ENCODE measurements around the gene MEIS2. TPM values are rescaled to one million over a fixed set of nuclear protein-coding genes. Genes with fewer than 3 reads are reported as not detected.

MEIS2 gene
- total and polyA plus RNA-seq, 2 experiments from 2014 or later: 0.27 TPM; not detected in 1

DNA sequence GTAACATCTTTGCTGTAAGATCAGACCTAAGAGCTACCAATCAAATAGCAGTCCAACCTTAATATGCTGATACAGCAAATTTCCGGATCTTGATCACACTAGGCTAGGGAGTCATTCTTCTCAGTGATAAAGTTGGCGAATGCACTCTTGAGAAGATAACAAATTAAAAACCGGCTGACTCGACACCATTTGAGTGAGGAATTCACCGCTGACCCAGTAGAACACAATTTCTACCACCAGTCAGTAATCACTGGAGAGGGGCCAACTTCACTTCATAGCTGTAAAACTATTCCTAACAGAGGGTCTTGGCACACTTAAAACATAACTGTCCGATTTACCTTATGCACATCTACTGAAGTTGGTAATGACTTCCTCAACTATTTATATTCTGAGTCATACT lies 47.2 kb downstream of the MEIS2 start:
- Mint-ChIP-seq H3K27me3 (ENCODE audit: insufficient read depth, low read depth, poor library complexity) (no peaks in the 10 kb centered on the region), H3K36me3 (ENCODE audit: low read depth) (no peaks in the 10 kb centered on the region), H3K9me3 (no peaks in the 10 kb centered on the region), H3K4me3 (no peak overlapping the region), H3K27ac (no peak overlapping the region), H3K4me1 (peaks cover 28% of the 10 kb centered on the region)
- H2AFZ ChIP-seq: no peak overlapping the region
- DNase-seq (ENCODE audit: low spot score): no peak
- no peak overlapping the region for H3K4me2 ChIP-seq
- no peak overlapping the region for H3K4me3 ChIP-seq
- no peaks in the 10 kb centered on the region for H3K36me3 ChIP-seq (ENCODE audit: insufficient read depth)
- no peak overlapping the region for H3K27ac ChIP-seq (ENCODE audit: low read depth)
- TF ChIP-seq JUNB (IDR thresholded peaks at IDR 0.05; ENCODE audit: unreplicated experiment): no peak
- no peaks in the 10 kb centered on the region for H3K27me3 ChIP-seq (ENCODE audit: insufficient read depth)
- no peaks in the 10 kb centered on the region for H3F3A ChIP-seq (replicated peaks; ENCODE audit: low read depth)
- ATAC-seq: no peak
- H3K79me2 ChIP-seq (replicated peaks; ENCODE audit: insufficient read depth): no peaks in the 10 kb centered on the region
- peaks cover 26% of the 10 kb centered on the region for H3K4me1 ChIP-seq (ENCODE audit: insufficient read depth)
- H4K20me1 ChIP-seq (replicated peaks; ENCODE audit: insufficient read depth): no peaks in the 10 kb centered on the region
- no peaks in the 10 kb centered on the region for H3K9me2 ChIP-seq (ENCODE audit: insufficient read depth)

DNA sequence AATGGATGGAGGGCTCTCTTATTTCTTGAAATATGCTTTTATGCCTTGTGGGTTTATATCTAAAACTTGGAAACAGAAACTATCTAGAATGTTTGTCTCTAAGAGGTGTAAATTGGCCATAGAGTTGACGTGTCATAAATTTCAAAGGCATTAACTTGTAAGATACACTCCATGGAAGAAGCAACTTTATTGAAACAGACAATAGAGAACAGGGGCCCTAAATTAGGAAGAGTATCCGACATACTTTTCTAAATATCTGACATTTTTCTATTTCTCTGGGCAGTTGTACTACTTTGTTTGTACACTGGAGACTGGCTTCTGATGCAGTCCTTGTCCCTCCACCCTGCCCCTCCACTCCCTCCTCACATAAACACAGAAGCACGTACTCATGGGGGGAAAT lies 50.0 kb downstream of the MEIS2 start:
- H3K9me2 ChIP-seq (ENCODE audit: insufficient read depth): no peaks in the 10 kb centered on the region

DNA sequence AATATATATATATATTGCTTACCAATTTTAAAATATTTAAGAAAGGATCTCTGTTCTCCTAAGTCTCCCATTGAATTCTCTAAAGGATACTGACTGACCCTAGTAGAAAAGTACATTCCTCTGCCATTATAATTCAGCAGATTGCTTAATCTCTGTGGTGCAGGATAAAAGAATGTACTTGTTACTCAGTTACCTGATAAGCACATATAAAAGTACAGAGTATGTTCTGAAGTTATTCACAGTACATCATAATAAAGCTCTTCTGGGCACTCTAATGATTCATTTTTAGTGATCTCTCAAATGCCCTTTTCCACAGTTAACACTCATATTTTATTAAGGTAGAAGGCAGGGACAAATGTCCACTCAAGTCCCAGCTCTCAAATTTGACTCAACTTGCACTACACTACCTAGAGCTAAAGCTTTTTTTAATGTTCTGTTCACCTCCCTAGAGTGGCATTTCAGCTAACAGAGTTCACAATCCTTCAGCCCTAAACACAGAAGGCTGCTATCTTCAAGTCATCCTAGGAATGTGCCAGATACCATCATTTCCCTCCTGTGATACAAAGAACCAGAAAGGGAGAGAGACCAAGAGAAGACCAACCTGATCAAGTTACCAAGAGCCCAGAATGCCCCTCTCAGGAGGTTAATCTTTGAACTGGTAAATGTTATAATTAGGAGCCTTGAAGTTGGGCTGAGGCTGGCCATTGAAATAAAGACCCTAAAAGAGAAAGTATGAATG lies 53.3 kb downstream of the MEIS2 start:
- peaks cover 5% of the 10 kb centered on the region; the same call in 1 of the 2 replicates for H3F3A ChIP-seq (replicated peaks; ENCODE audit: low read depth)
- peaks cover 28% of the 10 kb centered on the region for H3K4me1 ChIP-seq (ENCODE audit: insufficient read depth)
- peak; percentile 65 for ATAC-seq
- peak; percentile 84 for DNase-seq (ENCODE audit: low spot score)
- H2AFZ ChIP-seq: no peak overlapping the region
- H4K20me1 ChIP-seq (replicated peaks; ENCODE audit: insufficient read depth): no peaks in the 10 kb centered on the region
- H3K27ac ChIP-seq (ENCODE audit: low read depth): no peak overlapping the region
- peaks cover 37% of the 10 kb centered on the region for H3K4me1 Mint-ChIP-seq
- H3K9me2 ChIP-seq (ENCODE audit: insufficient read depth): no peaks in the 10 kb centered on the region
- H3K27me3 ChIP-seq (ENCODE audit: insufficient read depth): no peaks in the 10 kb centered on the region
- H3K9me3 Mint-ChIP-seq: no peaks in the 10 kb centered on the region
- H3K36me3 Mint-ChIP-seq (ENCODE audit: low read depth): no peaks in the 10 kb centered on the region
- no peak overlapping the region for H3K27ac Mint-ChIP-seq
- H3K79me2 ChIP-seq (replicated peaks; ENCODE audit: insufficient read depth): no peaks in the 10 kb centered on the region
- H3K27me3 Mint-ChIP-seq (ENCODE audit: insufficient read depth, low read depth, poor library complexity): peaks cover 7% of the 10 kb centered on the region
- no peak overlapping the region for H3K4me3 Mint-ChIP-seq
- H3K4me2 ChIP-seq: 0 out of 2 replicates have a peak overlapping the region, but pooled peaks have one; percentile 8
- no peaks in the 10 kb centered on the region for H3K36me3 ChIP-seq (ENCODE audit: insufficient read depth)
- no peak for TF ChIP-seq CREB1 (CRISPR knock-in tag; IDR thresholded peaks at IDR 0.05; ENCODE audit: low read depth)
- TF ChIP-seq ZNF462 (CRISPR knock-in tag; IDR thresholded peaks at IDR 0.05): peak; percentile 81
- H3K4me3 ChIP-seq: no peak overlapping the region

More for the DNA sequence above, 50.0 kb downstream of the MEIS2 start:
- peaks cover 5% of the 10 kb centered on the region; the same call in 1 of the 2 replicates for H3F3A ChIP-seq (replicated peaks; ENCODE audit: low read depth)
- H3K27ac ChIP-seq (ENCODE audit: low read depth): no peak overlapping the region
- Mint-ChIP-seq H3K27ac (no peak overlapping the region), H3K36me3 (ENCODE audit: low read depth) (no peaks in the 10 kb centered on the region), H3K4me1 (peaks cover 25% of the 10 kb centered on the region), H3K27me3 (ENCODE audit: insufficient read depth, low read depth, poor library complexity) (no peaks in the 10 kb centered on the region), H3K4me3 (no peak overlapping the region), H3K9me3 (no peaks in the 10 kb centered on the region)
- H3K79me2 ChIP-seq (replicated peaks; ENCODE audit: insufficient read depth): no peaks in the 10 kb centered on the region
- H3K36me3 ChIP-seq (ENCODE audit: insufficient read depth): no peaks in the 10 kb centered on the region
- ATAC-seq (no peak), DNase-seq (ENCODE audit: low spot score) (no peak)
- TF ChIP-seq ZNF331 (CRISPR knock-in tag; IDR thresholded peaks at IDR 0.05; ENCODE audit: low read depth): no peak
- no peak overlapping the region for H2AFZ ChIP-seq
- peaks cover 15% of the 10 kb centered on the region for H3K4me1 ChIP-seq (ENCODE audit: insufficient read depth)
- H3K4me2 ChIP-seq: no peak overlapping the region
- H4K20me1 ChIP-seq (replicated peaks; ENCODE audit: insufficient read depth): no peaks in the 10 kb centered on the region
- no peak overlapping the region for H3K4me3 ChIP-seq
- no peaks in the 10 kb centered on the region for H3K27me3 ChIP-seq (ENCODE audit: insufficient read depth)
